ENCODE data around the gene BUD13.

BUD13 gene

GRCh38 chr11:116792144-116792868 lies 19.5 kb upstream of the BUD13 start:
- H3K4me3 ChIP-seq (ENCODE audit: low read depth, low read length): no peak overlapping the region
- TF ChIP-seq CTCF (IDR thresholded peaks at IDR 0.05; ENCODE audit: insufficient read depth, low read depth, low read length, missing control alignments): no peak
- DNase-seq (ENCODE audit: low read depth): no peak

GRCh38 chr11:116791813-116792143 lies 19.0 kb upstream of the BUD13 start, which contains the start of gene APOA5:
Gene APOA5 (minus strand): TSS chr11:116791879. CDS start chr11:116791860, 19 bp downstream.
- TF ChIP-seq CTCF (IDR thresholded peaks at IDR 0.05; ENCODE audit: insufficient read depth, low read depth, low read length, missing control alignments): no peak
- DNase-seq (ENCODE audit: low read depth): no peak
- H3K4me3 ChIP-seq (ENCODE audit: low read depth, low read length): no peak within 1 kb of the TSS

- peak; percentile 73 for DNase-seq (ENCODE audit: low read depth)
- H3K4me3 ChIP-seq (ENCODE audit: low read depth, low read length): no peak overlapping the region
- TF ChIP-seq CTCF (IDR thresholded peaks at IDR 0.05; ENCODE audit: insufficient read depth, low read depth, low read length, missing control alignments): peak; percentile 88
Observed at GRCh38 chr11:116791002-116791812, 18.4 kb upstream of the BUD13 start.

GRCh38 chr11:116790167-116791001 lies 17.6 kb upstream of the BUD13 start:
- no peak overlapping the region for H3K4me3 ChIP-seq (ENCODE audit: low read depth, low read length)
- DNase-seq (ENCODE audit: low read depth): no peak
- no peak for TF ChIP-seq CTCF (IDR thresholded peaks at IDR 0.05; ENCODE audit: insufficient read depth, low read depth, low read length, missing control alignments)

GRCh38 chr11:116788975-116789374 lies 16.2 kb upstream of the BUD13 start:
- H3K4me3 ChIP-seq (ENCODE audit: low read depth, low read length): no peak overlapping the region
- TF ChIP-seq CTCF (IDR thresholded peaks at IDR 0.05; ENCODE audit: insufficient read depth, low read depth, low read length, missing control alignments): no peak
- DNase-seq (ENCODE audit: low read depth): no peak

GRCh38 chr11:116788534-116788933 lies 15.7 kb upstream of the BUD13 start:
- no peak for TF ChIP-seq CTCF (IDR thresholded peaks at IDR 0.05; ENCODE audit: insufficient read depth, low read depth, low read length, missing control alignments)
- no peak for DNase-seq (ENCODE audit: low read depth)
- peak overlapping the region; percentile 87 for H3K4me3 ChIP-seq (ENCODE audit: low read depth, low read length)

Measured in GM12865 (cell line).